ENCODE results near the gene BHLHA9.
"Not testable (repeated sequence)": the region's sequence is repeated elsewhere in the genome, so short reads cannot be mapped to it uniquely, and the experiment has no call there.

Gene BHLHA9

DNA sequence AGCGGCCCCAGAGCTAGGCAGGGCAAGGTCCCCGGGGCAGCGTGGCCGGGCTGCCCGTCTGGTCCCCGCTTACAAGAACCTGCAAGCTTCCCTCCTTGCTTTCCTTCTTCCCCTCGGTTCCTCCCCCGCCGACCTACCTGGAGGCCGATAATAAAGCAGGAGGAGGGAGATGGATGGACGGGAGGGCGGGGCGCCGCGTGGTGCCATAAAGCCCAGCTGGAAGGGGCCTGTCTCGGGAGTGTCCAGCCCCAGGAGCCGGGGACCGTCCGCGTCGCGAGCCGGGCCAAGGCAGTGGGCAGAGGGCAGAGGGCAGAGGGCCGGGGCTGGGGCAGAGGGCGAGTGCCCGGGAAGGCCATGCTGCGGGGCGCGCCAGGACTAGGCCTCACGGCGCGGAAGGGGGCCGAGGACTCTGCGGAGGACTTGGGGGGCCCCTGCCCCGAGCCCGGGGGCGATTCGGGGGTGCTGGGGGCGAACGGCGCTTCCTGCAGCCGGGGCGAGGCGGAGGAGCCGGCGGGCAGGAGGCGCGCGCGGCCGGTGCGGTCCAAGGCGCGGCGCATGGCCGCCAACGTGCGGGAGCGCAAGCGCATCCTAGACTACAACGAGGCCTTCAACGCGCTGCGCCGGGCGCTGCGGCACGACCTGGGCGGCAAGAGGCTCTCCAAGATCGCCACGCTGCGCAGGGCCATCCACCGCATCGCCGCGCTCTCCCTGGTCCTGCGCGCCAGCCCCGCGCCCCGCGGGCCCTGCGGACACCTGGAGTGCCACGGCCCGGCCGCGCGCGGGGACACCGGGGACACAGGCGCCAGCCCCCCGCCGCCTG lies at the start of gene BHLHA9:
Gene BHLHA9, plus strand, starts transcription at position 235 of the 820 bp plus-strand sequence. Its CDS starts 120 bp downstream, at position 355.
- DNase-seq, result no peak

DNA sequence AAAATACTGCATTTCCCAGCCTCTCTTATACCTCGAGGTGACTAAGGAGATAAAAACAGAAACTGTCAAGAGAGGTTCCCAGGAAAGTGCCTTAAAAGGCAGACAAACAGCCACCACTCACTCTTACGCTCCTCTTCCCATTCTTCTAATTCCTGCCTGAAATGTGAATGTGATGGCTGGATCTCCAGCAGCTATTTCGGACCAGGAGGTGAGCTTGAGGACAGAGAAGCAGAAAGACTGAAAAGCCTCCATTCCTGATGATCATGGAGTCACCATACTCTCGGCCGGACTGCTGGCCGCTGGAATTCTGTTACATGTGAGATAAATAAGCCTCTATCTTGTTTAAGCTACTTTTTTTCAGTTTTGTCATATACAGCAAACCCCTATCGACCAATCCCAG lies 49.0 kb upstream of the BHLHA9 start:
- no peak for DNase-seq

DNA sequence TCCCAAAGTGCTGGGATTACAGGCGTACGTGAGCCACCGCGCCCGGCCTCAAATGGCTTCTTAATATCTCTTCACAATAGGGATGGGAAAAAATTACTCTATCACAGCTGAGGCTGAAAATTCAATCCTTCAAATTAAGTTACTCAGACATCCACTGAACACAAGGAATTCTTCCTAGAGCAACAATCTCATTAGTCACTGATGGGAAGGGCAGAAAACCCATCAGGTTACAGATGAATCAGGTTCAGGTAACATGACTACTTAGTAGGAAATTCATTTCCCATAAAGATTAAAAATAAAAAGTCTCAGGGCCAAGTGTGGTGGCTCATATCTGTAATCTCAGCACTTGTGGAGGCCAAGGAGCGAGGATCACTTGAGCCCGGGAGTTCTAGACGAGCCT lies 47.9 kb upstream of the BHLHA9 start:
- no peak for DNase-seq

DNA sequence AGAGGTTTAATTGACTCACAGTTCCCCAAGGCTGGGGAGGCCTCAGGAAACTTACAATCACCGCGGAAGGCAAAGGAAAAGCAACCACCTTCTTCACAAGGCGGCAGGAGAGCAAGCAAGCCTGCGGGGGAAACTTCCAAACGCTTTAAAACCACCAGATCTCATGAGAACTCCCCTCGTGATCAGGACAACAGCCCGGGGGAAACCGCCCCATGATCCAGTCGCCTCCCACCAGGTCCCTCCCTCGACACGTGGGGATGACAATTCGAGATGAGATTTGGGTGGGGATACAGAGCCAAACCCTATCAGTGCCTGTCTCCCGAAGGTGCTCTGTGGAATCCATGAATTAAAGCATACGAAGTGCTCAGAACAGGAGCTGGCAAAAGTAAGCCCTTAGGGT lies 46.6 kb upstream of the BHLHA9 start:
- no peak for DNase-seq

DNA sequence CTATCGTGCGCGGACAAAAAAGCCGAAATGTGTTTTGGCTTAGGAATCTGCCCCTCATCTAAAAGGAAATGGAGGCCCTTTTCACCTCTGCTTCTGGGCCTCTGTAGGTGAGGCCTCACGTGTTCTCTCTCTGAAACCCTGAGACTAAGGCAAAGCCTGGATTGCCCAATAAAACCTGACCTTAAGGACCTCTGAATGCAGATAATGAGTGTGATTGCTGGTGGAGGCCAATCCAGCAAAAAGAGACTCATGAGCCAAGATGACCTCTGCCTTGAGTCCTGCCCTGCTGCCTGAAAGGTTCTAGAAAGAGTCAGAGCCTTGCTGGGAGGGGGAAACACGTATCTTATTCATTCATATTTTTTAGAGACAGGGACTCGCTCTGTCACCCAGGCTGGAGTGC lies 45.9 kb upstream of the BHLHA9 start:
- no peak for DNase-seq

DNA sequence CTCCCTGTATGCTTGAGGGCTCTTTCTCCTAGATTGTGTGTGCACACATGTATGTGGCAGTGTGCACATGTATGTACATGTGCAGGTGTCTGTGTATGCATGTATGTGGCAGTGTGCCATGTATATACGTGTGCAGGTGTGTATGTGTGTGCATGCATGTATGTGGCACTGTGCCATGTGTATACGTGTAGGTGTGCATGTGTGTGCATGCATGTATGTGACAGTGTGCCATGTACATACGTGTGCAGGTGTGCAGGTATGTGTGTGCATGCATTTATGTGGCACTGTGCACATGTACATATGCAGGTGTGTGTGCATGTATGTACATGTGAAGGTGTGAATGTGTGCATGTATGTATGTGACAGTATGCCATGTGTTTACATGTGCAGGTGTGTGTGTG lies 43.9 kb upstream of the BHLHA9 start:
- no peak for DNase-seq

DNA sequence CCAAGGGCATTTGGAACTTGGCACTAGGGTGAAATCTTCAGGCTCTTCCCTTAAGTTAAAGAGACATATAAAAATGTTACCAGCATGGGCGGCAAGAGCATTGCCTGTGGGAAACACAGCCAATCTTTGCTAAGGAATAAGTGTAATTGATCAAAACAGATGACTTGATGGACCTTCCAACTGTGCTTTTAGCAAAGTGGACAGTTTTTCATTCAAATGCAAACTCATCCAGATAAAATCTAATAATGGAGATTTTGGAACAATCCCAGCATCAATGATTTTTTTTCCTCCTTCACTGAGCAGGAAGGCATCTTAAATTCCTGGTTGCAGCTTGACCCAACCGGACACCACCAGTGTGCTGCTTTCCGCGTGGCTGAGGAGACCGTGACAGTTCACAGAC lies 42.9 kb upstream of the BHLHA9 start:
- no peak for DNase-seq

DNA sequence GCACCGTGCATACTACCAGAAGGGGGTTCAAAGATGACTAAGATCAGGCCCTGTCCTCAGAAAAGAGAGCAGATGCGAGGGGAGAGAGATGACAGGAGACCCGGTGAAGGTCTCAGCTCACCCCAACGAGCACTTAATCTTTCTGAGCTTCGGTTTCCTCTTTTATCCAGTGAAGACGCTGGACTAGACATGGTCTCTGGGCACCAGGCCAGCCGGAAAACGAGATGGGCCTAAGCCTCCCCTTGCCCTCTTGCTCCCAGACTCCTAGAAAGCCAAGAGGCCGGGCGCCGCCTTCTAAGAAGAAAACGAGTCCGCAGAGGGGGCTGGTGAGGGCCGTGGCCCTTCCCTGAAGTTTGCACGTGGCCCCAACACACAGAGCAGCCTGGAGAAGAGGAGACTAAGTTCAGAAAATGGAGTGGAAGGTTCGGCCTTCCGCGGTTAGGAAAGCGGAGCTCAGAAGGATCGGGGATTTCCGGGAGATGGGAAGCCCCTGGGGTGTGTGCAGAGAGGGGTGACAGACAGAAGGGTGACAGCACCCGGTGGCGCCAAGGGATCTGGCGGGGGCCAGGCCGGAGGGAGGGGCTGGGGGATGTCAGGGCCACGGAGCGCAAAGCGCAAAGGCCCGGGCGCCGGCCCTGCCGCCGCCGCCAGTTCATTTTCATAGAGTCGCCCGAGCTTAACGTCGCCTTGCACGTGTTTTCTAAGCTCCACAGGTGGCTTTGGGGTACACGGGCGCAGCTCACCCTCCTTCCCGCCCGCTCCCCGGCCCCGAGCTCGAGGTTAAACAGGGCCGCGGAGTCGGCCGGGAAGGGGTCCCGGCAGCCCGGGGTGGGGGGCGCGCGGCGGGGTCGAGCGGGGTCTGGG lies 42.1 kb upstream of the BHLHA9 start:
- peak; percentile 29 for DNase-seq

DNA sequence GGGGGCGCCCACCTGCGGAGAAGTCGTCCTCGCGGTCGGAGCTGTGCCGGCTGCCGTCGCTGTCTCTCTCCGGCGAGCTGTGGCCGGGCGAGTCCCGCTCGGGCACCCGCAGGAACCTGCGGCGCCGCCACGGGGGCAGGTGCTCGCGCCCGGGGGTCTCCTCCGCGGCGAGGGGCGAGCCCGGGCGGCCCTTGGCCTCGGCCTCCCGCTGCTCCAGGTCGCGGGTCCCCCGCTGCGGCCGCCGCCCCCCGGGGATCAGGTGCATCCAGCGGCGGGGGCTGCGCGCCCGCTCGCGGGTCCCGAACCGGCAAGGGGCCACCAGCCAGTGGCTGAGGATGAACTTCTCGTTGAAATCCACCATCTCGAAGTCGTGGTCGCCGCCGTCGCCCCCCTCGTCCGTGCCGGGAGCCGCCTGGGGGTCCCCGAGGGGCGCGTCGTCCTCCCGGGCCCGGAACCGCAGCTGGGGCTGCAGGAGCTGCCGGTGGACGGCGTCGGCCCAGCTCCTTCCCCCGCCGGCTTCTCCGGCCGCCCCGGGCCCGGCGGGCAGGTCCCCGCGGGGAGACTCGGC lies 41.4 kb upstream of the BHLHA9 start:
- no peak for DNase-seq

DNA sequence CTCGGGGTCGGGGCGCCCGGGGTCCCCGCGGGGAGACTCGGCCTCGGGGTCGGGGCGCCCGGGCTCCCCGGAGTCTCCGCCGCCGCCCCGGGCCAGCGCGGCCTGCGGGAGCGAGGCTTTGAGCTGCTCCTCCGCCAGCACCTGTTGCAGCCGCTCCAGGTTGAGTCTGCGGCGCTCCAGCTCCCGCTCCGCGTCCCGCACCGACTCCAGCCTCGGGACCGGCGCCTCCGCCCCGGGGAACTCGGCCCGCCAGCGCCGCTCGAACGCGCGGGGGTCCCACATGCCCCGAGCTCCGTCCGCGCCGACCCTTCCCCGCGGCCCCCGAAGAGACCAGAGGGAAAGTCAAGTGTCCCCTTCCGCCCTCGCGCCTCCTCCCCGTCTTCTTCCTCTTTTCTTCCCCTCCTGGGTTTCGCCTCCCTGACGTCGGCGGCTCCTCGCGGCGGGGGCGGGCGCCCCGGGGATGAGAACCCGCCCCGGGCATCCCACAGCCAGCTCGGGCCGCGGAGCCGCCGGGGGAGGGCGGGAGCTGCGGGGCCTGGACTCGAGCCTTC lies 40.8 kb upstream of the BHLHA9 start:
- peak; percentile 51 for DNase-seq

DNA sequence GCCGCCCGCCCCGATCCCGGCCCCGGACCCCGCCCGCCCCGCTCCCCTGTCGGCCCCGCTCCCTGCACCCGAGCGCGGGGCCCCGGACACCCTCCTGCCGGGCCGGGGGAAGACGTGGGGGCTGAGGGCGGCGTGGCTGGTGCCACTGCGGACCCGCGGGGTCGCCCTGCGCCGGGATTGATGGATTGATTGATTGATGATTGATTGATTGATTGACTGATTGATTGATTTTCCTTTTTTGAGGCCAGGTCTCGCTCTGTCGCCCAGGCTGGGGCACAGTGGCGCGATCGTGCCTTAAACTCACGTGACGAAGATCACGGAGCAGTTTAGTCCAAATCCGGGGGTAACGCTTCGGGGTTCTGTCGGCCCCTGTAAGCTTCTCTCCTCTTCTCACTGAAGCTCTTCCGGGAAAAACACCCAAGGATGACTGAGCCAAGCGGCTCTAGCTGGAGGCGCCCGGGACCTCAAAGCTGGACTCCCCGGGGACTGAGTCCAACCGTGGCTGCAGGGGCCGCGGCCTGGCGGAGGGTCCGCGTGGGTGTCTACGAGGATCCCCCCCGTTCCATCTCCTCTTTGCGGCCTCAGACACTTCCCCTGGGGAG lies 40.2 kb upstream of the BHLHA9 start:
- no peak for DNase-seq

DNA sequence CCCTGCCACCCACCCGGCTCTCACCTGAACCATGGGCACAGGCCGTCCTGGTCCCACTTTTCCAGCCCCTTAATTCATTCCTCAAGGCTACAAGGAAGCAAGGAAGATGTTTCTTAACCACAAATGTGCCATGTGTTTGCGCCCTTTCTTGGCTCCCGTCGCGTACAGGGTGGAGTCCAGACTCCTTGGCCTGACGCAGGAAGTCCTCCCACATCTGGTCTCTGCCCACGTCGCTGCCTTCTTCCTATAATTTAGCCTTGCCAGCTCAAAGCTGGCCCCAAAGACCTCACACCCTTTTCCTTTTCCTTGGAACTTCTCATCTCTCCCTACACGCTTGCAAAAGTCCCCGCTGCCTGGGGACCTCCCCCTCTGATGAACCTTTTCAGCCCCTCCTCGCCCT lies 38.8 kb upstream of the BHLHA9 start:
- no peak for DNase-seq

DNA sequence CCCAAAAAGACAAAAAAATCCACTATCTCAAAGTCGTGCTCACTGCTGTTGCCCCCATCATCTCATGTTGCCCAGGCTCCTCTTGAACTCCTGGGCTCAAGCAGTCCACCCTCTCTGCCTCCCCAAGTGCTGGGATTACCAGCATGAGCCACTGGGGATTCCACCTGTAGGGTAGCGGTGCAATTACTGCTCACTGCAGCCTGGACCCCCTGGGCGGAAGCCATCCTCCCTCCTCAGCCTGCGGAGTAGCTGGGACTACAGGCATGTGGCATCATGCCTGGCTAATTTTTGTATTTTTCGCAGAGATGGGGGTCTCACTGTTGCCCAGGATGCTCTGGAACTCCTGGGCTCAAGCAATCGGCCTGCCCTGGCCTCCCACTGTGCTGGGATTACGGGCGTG lies 37.9 kb upstream of the BHLHA9 start:
- no peak for DNase-seq

DNA sequence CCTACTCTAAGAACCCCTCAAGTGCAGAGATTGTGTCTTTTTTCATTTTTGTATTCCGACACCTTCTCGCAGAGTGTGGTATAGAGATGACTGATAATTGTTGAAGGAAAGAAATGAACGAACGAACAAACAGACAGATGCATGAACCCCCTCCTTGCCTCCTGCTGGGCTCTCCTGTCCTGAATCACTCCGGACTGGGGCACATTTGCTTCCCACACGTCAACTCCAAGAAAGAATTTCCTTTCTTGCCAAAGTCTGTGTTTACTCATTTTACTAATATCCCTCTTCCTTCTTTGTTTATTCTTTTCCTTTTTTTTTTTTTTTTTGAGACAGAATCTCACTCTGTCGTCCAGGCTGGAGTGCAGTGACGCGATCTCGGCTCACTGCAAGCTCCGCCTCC lies 37.5 kb upstream of the BHLHA9 start:
- DNase-seq, result no peak

DNA sequence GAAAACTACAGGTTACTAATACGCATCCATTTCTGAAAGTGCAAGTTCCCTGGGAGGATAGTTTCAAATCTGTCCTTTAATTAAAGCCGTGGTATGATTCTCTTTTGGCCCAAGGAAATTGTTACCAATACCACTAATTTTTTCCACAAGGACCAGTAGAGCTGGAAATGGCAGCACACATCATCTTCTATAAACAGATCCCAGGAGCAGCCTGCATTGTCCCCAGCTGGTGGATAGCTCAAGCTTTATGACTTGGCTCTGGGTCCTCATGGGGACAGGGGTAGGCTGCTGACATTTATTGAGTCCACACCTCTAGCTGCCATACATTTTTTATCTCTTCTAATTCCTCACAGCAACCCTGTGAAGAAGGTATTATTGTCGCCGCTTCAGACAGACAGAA lies 35.8 kb upstream of the BHLHA9 start:
- DNase-seq, result no peak

DNA sequence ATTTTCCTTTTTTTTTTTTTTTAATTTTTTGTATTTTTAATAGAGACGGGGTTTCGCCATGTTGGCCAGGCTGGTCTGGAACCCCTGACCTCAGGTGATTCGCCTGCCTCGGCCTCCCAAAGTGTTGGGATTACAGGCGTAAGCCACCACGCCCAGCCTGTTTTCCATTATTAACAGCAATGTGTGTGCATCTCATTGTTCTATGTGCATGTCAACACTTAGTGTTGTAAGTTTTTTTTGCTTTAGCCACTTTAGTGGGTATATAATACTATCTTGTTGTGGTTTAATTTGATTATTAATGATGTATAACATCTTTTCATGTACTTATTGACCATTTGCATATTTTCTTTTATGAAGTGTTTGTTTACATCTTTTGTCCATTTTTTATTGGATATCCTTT lies 32.8 kb upstream of the BHLHA9 start:
- DNase-seq, result no peak

DNA sequence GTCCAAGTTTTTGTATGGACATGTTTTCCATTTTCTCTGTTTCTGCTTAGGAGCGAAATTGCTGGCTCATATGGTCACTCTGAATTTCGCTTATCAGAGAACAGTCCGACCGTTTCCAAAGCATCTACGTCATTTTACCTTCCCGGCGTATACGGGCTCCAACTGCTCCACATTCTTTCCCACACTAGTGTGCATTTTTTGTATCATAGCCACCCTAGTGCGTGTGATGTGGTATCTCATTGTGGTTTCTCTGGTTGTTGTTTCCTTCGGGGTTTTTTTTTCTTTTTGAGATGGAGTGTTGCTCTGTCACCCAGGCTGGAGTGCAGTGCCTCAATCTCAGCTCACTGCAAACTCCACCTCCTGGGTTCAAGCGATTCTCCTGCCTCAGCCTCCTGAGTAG lies 31.0 kb upstream of the BHLHA9 start:
- DNase-seq, result peak; percentile 20

DNA sequence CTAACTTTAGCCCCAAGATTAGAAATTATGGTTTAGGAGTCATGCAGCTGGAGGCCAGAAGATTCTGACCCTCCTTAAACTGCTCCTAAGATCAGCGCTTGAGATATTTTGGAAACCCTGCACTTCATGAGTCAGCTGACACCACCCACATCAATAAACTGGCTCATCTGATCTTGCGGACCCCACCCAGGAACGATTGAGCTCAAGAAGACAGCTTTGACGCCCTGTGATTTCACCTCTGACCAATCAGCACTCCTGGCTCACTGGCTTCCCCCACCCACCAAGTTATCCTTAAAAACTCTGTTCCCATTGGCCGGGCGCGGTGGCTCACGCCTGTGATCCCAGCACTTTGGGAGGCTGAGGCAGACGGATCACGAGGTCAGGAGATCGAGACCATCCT lies 29.8 kb upstream of the BHLHA9 start:
- DNase-seq, result not testable (repeated sequence)

DNA sequence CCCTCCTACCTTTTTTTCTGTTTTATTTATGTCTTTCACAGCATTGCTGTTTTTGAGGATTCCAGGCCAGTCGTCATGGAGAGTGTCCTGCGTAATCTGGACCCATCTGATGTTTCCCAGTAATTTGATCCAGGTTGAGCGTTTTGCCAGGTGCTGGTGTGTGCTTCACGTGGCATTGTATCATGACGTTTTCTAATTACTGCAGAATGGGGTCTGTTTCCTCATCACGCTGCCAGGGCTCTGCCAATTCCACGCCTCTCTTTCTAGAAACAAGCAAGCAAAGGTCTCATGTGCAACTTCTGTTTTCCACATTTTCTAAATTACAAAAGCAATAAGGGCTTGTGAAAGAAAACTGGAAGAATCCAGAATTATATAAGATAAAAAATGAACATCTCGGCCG lies 28.3 kb upstream of the BHLHA9 start:
- no peak for DNase-seq

DNA sequence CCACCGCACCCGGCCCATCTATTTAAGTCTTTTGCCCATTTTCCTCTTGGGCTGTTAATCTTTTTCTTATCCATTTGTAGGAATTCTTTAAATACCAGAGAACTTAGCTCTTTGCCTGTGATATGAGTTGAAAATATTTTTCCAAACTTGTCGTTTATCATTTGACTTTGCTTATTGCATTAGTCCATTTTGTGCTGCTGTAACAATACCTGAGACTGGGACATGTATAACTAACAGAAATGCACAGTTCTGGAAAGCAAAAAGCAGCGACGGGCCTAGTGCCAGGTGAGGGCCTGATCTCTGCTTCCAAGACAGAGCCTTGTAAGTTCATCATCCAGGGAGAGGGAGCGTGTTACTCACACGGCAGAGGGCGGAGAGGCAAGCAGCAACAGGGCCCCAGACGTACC lies 25.6 kb upstream of the BHLHA9 start:
- no peak for DNase-seq

DNA sequence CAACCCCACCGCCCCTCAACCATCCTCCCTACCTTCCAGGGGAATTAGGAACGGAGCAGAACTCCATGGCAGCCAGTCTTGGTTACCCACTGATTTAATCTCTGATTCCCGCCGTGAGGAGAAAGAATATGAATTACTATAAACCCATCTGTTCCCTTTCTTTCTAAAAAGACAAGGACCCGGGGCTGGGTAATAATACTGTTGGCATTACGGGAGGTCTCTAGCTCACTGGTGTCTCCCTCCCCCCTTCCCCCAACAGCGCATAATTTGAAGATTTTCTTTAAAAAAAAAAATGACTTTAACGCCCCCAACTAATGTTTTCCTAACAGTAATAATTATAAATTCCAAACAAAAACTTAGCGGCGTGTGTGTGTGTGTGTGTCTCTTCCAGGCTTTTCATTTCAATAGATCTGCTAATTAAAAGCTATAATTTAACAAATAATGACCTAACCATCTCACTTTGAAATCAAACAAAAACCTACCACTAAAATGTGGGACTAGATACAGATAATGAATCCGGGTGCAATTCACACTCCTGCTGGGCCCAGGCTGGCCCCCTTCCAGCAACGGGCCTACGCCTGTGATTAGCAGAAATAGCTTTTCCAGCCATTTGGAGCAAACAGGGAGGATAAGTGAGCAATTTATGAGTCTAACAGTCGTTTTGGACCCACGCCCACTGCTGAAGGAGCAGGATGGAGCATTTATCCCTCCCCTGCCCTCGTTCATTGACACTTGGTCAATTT lies 18.2 kb upstream of the BHLHA9 start:
- DNase-seq, result no peak

DNA sequence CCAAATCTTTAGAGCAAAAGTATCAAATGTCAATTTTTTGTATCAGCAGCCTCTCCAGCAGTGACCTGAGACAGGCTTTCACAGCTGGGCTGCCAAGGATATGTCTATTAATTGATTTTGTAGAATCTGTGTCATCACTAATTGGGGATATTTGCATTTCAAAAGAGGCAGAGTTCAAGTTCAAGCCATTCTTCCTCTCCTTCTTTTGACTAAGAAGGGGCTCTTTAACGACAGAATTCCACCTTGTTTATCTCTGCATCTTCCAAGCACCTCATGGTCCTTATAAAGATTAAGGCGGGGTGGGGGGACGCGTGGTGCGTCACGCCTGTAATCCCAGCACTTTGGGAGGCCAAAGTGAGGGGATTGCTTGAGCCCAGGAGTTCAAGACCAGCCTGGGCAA lies 15.2 kb upstream of the BHLHA9 start:
- no peak for DNase-seq
